Nasal cavity respiratory epithelium epithelial cell of viscerocranial mucosa (primary cell): ENCODE data around the gene TAMALIN. TPM values are rescaled to one million over a fixed set of nuclear protein-coding genes. Genes with fewer than 3 reads are reported as not detected.

ENCODE experiments used
- total RNA-seq: library from RNA; depleted of rRNA; stranded (reverse); fragments of >200 nt; gene quantifications from 2 replicates; pipeline ENCODE4 v1.2.3, GENCODE V29; 2014

TAMALIN gene
- total RNA-seq = under 0.01 TPM in 1 of 2 replicates, not detected in the other

DNA sequence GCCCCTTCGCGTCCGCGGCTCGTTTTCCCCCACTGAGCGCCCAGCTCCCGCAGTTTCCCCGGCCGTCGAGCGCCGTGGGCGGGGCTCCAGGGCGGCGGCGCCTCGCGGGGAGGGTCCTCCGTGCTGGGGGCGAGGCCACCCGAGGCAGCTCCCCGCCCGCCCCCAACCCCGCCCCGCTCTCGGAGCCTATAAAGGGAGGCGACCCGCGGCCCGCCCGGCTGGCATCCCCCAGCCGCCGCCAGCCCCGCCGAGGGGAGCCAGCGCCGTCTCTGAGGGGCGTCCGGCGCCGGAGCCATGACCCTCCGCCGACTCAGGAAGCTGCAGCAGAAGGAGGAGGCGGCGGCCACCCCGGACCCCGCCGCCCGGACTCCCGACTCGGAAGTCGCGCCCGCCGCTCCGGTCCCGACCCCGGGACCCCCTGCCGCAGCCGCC is at the start of gene TAMALIN:
Gene TAMALIN, plus strand, starts transcription at position 221 of the 432 bp plus-strand sequence. Its CDS starts 74 bp downstream, at position 295.

DNA sequence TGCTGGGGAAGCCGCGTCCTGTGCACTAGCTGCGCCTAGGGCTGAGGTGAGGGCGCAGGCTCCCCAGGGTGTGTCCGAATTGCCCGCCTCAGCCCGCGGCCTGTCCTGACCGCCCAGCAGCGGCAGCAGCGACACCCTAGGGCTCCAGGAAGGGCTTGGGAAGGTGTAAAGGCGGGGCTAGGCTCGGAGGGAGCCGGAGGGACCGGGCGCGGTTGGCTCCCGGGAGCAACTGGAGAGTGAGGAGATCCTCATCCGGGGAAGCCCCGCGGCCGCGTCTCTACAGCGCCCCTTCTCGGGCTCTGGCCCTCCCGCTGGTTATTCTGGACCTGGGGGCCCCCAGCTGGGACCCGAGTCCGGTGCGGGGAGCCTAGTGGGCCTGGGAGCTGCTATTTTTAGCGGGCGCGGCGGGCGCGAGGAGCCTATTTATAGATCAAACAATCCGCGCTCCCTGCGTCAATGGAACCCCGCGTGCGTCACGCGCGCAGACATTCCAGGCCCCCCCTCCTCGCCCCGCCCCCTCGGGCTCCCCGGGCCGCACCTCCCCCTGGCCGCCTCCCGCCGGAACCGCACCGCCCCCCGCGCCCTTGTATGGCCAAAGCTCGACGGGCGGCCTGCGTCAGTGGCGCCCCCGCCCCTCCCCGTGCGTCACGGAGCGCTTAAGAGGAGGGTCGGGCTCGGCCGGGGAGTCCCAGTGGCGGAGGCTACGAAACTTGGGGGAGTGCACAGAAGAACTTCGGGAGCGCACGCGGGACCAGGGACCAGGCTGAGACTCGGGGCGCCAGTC is 44.2 kb downstream of the TAMALIN start, which contains the start of gene NR4A1:
Gene NR4A1, plus strand, starts transcription at position 685 of the 784 bp plus-strand sequence. CDS start 2,887 bp downstream, outside the sequence.

Other genes starting within 250 kb of the TAMALIN start
- gene FIGNL2, start 158.2 kb upstream of the TAMALIN start, total RNA-seq = under 0.01 TPM in 1 of 2 replicates, not detected in the other
- not detected in 2 replicates for gene ANKRD33, start 118.8 kb upstream of the TAMALIN start, total RNA-seq
- not detected in 2 replicates for gene ACVRL1, start 99.4 kb upstream of the TAMALIN start, total RNA-seq
- gene ACVR1B, start 55.2 kb upstream of the TAMALIN start, total RNA-seq = 22.2 and 23.1 TPM in 2 replicates
- gene NR4A1, start 44.5 kb downstream of the TAMALIN start, total RNA-seq = 0.28 and 0.68 TPM in 2 replicates
- gene ATG101, start 63.0 kb downstream of the TAMALIN start, total RNA-seq = 84.5 and 144 TPM in 2 replicates
- under 0.01 TPM in 1 of 2 replicates, not detected in the other for gene SMIM41, start 72.8 kb downstream of the TAMALIN start, total RNA-seq
- 4.6 and 80.0 TPM in 2 replicates for gene KRT80, start 185.1 kb downstream of the TAMALIN start, total RNA-seq
- gene KRT7, start 226.3 kb downstream of the TAMALIN start, total RNA-seq = 655 and 771 TPM in 2 replicates